ENCODE results near the gene SIGLEC6.

SIGLEC6 gene

GRCh38 chr19:51531349-51532315, at the start of gene SIGLEC6:
Gene SIGLEC6 (minus strand): TSS chr19:51531670. CDS start chr19:51531648, 22 bp downstream.
- Histone ChIP-seq H3K4me1 (no peaks in the 10 kb centered on the region), H3K9me3 (ENCODE audit: control insufficient read depth, low read length) (no peaks in the 10 kb centered on the region), H3K79me2 (no peaks in the 10 kb centered on the region), H3K4me2 (ENCODE audit: low read length) (no peak within 1 kb of the TSS), H3K36me3 (ENCODE audit: control insufficient read depth, insufficient read depth, low read length) (no peaks in the 10 kb centered on the region), H3K27ac (no peak within 1 kb of the TSS), H3K4me3 (ENCODE audit: low read depth, low read length) (no peak within 1 kb of the TSS), H2AFZ (peak within 1 kb of the TSS; percentile 53), H3K9ac (no peak within 1 kb of the TSS), H3K27me3 (ENCODE audit: control insufficient read depth, insufficient read depth, low read length) (no peaks in the 10 kb centered on the region)
- TF ChIP-seq, protein P1, sequence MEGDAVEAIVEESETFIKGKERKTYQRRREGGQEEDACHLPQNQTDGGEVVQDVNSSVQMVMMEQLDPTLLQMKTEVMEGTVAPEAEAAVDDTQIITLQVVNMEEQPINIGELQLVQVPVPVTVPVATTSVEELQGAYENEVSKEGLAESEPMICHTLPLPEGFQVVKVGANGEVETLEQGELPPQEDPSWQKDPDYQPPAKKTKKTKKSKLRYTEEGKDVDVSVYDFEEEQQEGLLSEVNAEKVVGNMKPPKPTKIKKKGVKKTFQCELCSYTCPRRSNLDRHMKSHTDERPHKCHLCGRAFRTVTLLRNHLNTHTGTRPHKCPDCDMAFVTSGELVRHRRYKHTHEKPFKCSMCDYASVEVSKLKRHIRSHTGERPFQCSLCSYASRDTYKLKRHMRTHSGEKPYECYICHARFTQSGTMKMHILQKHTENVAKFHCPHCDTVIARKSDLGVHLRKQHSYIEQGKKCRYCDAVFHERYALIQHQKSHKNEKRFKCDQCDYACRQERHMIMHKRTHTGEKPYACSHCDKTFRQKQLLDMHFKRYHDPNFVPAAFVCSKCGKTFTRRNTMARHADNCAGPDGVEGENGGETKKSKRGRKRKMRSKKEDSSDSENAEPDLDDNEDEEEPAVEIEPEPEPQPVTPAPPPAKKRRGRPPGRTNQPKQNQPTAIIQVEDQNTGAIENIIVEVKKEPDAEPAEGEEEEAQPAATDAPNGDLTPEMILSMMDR (IDR thresholded peaks at IDR 0.05), result no peak

- H3K36me3 ChIP-seq (ENCODE audit: control insufficient read depth, insufficient read depth, low read length), result no peaks in the 10 kb centered on the region
- TF ChIP-seq, protein P1 (IDR thresholded peaks at IDR 0.05), result no peak
- H3K9ac ChIP-seq, result no peak overlapping the region
- no peak overlapping the region for H3K27ac ChIP-seq
- H3K4me2 ChIP-seq (ENCODE audit: low read length), result no peak overlapping the region
- H3K9me3 ChIP-seq (ENCODE audit: control insufficient read depth, low read length), result no peaks in the 10 kb centered on the region
- peaks cover 37% of the 10 kb centered on the region for H3K79me2 ChIP-seq
- H3K27me3 ChIP-seq (ENCODE audit: control insufficient read depth, insufficient read depth, low read length), result no peaks in the 10 kb centered on the region
- H3K4me1 ChIP-seq, result peaks cover 8% of the 10 kb centered on the region
- no peak overlapping the region for H2AFZ ChIP-seq
- H3K4me3 ChIP-seq (ENCODE audit: low read depth, low read length), result no peak overlapping the region
Measured at GRCh38 chr19:51576850-51577249, 45.4 kb upstream of the SIGLEC6 start.

DNA sequence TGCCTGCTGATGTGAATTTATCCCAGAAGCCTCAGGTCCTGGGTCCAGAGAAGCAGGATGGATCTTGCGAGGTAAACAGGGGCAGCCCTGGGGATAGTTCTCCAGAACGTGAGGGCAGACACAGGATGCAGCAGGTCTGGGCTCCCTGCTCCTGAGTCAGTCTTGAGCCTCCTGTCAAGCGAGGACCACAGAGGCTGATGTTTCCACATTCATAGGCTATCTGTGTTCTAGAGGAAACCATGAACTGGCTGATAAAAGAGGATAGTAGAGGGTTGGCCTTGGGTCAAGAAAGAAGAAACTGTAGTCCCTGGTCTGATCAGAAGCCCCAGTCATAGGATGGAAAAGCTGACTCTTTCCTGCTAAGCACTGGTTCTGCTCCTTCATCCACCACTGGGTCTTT, 41.9 kb upstream of the SIGLEC6 start:
- H3K27me3 ChIP-seq (ENCODE audit: control insufficient read depth, insufficient read depth, low read length), result no peaks in the 10 kb centered on the region
- no peaks in the 10 kb centered on the region for H3K36me3 ChIP-seq (ENCODE audit: control insufficient read depth, insufficient read depth, low read length)
- no peak overlapping the region for H3K4me3 ChIP-seq (ENCODE audit: low read depth, low read length)
- H3K27ac ChIP-seq, result no peak overlapping the region
- H3K9ac ChIP-seq, result no peak overlapping the region
- no peak overlapping the region for H2AFZ ChIP-seq
- peaks cover 39% of the 10 kb centered on the region for H3K79me2 ChIP-seq
- no peak overlapping the region for H3K4me2 ChIP-seq (ENCODE audit: low read length)
- peaks cover 8% of the 10 kb centered on the region for H3K4me1 ChIP-seq
- TF ChIP-seq, protein P1 (IDR thresholded peaks at IDR 0.05), result no peak
- no peaks in the 10 kb centered on the region for H3K9me3 ChIP-seq (ENCODE audit: control insufficient read depth, low read length)

- Histone ChIP-seq H2AFZ (no peak overlapping the region), H3K9ac (no peak overlapping the region), H3K27me3 (ENCODE audit: control insufficient read depth, insufficient read depth, low read length) (no peaks in the 10 kb centered on the region), H3K4me3 (ENCODE audit: low read depth, low read length) (no peak overlapping the region), H3K27ac (no peak overlapping the region), H3K4me2 (ENCODE audit: low read length) (no peak overlapping the region), H3K9me3 (ENCODE audit: control insufficient read depth, low read length) (no peaks in the 10 kb centered on the region), H3K79me2 (peaks cover 35% of the 10 kb centered on the region), H3K4me1 (peaks cover 8% of the 10 kb centered on the region), H3K36me3 (ENCODE audit: control insufficient read depth, insufficient read depth, low read length) (no peaks in the 10 kb centered on the region)
- TF ChIP-seq, protein P1 (IDR thresholded peaks at IDR 0.05), result no peak
Measured at GRCh38 chr19:51572908-51573307, 41.4 kb upstream of the SIGLEC6 start.
